Esophagus squamous epithelium (tissue), 5 donors: ENCODE results near the gene TP53TG3D. TPM values are rescaled to one million over a fixed set of nuclear protein-coding genes. Genes with fewer than 3 reads are reported as not detected.
"Not testable (repeated sequence)": the region's sequence is repeated elsewhere in the genome, so short reads cannot be mapped to it uniquely, and the experiment has no call there.

Source experiments
- DNase-seq: peaks from one replicate; lab custom pipeline; 2025; lab: John Stamatoyannopoulos, UW
- H3K27ac ChIP-seq, 4 donors: fragments of 200-600 bp; sonication (generic); one replicate each; pipeline ENCODE4 v1.5.1; 2016 to 2019; ENCODE audit warnings: mild to moderate bottlenecking in 1 of 4
- H3K27me3 ChIP-seq, 4 donors: fragments of 200-600 bp; sonication (generic); 1 replicate in 3 of 4; 2 replicates in 1 of 4; pipeline versions ENCODE4 v1.5.1 to v1.6.0; 2017 to 2021; ENCODE audit warnings: antibody characterized with exemption in 1 of 4
- H3K36me3 ChIP-seq, 3 donors: fragments of 200-600 bp; sonication (generic); one replicate each; pipeline ENCODE4 v1.5.1; 2016 to 2019
- H3K4me1 ChIP-seq, 3 donors: fragments of 200-600 bp; sonication (generic); one replicate each; pipeline ENCODE4 v1.5.1; 2017 to 2019
- H3K4me3 ChIP-seq, 4 donors: fragments of 200-600 bp; sonication (generic); 1 replicate in 3 of 4; 2 replicates in 1 of 4; pipeline ENCODE4 v1.5.1; 2016 to 2019; ENCODE audit warnings: mild to moderate bottlenecking in 2 of 4, moderate library complexity in 1 of 4
- H3K9me3 ChIP-seq, 3 donors: fragments of 200-600 bp; sonication (generic); one replicate each; pipeline ENCODE4 v1.5.1; 2016 to 2019
- WGBS, 2 donors: methylation state at CpG; one replicate each; pipeline ENCODE4 v1.1.5; 2018; 5-methylcytosine and 5-hydroxymethylcytosine counted together
- intact Hi-C: fragments of 100-400 bp; cut with DNase I; formaldehyde crosslinking; loops from one replicate; pipeline ENCODE4 v1.15.0; 2022
- total RNA-seq, 4 donors: library from RNA; depleted of rRNA; stranded (reverse); fragments of >200 nt; gene quantifications; one replicate each; pipeline ENCODE4 v1.1.0, GENCODE V29; 2016
- donor health status: DM: yes; HTN: yes; CAD: no.

TP53TG3D gene, protein sequence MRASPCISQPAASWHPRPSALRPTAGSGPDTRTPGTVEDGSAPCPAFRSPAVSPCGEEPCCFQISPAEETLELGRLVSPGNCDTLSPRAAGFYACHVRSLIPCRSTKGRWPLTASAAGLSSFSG
- 1 to 10 TPM in 1 of 4 donors, under 1 TPM in 2, not detected in 1; 0.70 to 1.0 (median 0.76) TPM for total RNA-seq

DNA sequence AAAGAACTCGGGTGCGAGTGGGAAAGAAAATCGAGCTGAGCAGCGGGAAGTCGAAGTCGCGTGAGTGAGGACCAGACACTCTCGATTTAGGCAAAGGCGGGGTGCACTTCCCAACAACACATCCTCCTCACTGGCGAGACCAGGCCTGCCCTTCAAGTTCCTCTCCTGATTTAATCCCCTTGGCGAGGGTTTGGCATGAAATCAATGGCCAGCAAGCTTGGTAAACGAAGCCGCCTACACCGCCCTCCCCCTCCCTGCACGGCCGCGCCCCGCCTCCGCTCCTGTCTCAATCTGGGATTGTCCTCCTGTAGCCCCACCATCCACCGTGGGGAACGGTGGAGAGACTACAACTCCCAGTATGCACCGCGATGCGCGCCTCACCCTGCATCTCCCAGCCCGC lies at the start of gene TP53TG3D:
TP53TG3D (plus strand) TSS at position 301 of the 400 bp plus-strand sequence; CDS start at position 369, 68 bp downstream.
- WGBS, 2 donors = no CpG with 5 or more reads among the region's 26 CpGs
- intact Hi-C loops, H3K36me3 ChIP-seq, H3K4me1 ChIP-seq, H3K27me3 ChIP-seq, DNase-seq, H3K9me3 ChIP-seq: not testable (repeated sequence)
- Histone ChIP-seq H3K27ac (peak within 1 kb of the TSS in 1 of 4 donors; percentile 50), H3K4me3 (peak within 1 kb of the TSS in 1 of 4 donors; percentile 29)

DNA sequence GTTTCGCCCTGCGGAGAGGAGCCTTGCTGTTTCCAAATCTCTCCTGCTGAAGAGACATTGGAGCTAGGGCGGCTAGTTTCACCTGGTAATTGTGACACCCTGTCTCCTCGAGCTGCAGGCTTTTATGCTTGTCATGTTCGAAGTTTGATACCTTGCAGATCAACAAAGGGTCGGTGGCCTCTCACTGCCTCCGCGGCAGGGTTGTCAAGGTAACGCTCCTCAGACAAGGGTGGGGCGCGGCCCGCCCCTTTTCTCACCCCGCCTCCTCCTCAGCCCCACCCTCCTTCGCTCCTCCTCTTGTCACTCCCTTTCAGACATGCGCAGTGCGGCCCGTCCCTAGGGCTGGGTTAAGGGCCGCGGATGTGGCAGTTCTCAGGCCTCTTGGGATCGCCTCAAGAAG lies 421 bp downstream of the TP53TG3D start:
- 55% methylated on average over 4 of the region's 20 CpGs; no CpG with 5 or more reads in 1 of the 2 donors for WGBS, 2 donors
- H3K36me3 ChIP-seq, intact Hi-C loops, H3K27me3 ChIP-seq, DNase-seq, H3K4me1 ChIP-seq, H3K9me3 ChIP-seq: not testable (repeated sequence)
- peak overlapping the region in 1 of 4 donors; percentile 29 for H3K4me3 ChIP-seq
- peak overlapping the region in 1 of 4 donors; percentile 50 for H3K27ac ChIP-seq

DNA sequence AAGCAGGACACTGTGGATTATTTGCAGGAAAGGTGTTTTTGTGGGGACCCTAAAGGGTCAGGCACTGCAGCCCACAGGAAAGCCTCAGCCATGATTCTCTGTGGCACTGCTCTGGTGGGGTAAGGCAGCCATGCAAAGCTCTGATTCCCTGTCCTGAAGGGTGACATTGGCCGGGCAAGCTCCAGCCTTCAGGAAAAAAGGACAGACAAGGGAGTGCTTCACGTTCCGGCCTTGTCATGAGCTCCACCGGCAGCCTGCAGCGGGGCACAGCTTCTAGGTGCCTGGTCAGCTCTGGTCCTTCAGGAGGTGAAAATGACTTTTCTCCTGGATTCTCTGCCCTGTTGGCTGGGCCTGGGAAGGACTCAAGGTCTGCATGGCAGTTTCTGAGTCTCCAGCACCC lies 8.4 kb downstream of the TP53TG3D start:
- DNase-seq, H3K27me3 ChIP-seq, intact Hi-C loops, H3K4me3 ChIP-seq, H3K36me3 ChIP-seq, H3K9me3 ChIP-seq, H3K4me1 ChIP-seq: not testable (repeated sequence)
- peak overlapping the region in 1 of 4 donors; percentile 50 for H3K27ac ChIP-seq
- WGBS, 2 donors = 83% methylated on average over 5 of the region's 5 CpGs; no CpG with 5 or more reads in 1 of the 2 donors

DNA sequence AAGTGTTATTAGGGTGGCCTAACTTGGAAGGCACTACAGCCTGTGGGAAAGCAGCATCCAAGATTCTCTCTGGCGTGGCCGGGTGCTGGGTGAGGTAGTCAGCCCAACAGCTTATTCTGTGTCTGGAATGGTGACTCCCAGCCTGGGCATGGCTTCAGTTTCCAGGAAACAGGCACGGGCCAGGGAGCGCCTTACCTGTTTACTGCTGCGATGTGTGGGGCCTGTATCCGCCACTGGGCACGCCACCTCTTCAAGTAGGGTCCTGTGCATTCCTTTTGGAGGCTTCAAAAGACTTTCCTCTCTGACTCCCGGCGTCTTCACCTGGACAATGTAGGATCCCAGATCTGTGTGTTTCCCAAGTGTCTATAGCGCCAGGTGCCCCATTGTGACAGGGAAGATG lies 10.5 kb downstream of the TP53TG3D start:
- H3K9me3 ChIP-seq, DNase-seq, H3K27me3 ChIP-seq, intact Hi-C loops, H3K4me1 ChIP-seq, H3K4me3 ChIP-seq, H3K36me3 ChIP-seq: not testable (repeated sequence)
- 82% methylated on average over 4 of the region's 10 CpGs; no CpG with 5 or more reads in 1 of the 2 donors for WGBS, 2 donors
- peak overlapping the region in 2 of 4 donors; percentile 30 to 46 for H3K27ac ChIP-seq

DNA sequence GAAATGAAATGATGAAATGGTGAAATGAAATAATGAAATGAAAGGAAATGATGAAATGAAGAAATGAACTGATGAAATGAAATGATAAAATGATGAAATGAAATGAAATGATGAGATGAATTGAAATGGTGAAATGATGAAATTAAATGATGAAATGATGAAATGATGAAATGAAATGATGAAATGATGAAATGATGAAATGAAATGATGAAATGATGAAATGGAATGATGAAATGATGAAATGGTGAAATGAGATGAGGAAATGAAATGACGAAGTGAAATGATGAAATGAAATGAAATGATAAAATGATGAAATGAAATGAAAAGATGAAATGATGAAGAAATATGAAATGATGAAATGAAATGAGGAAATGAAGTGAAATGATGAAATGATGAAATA lies 28.8 kb downstream of the TP53TG3D start:
- H3K36me3 ChIP-seq, H3K4me1 ChIP-seq, H3K27ac ChIP-seq, H3K27me3 ChIP-seq, intact Hi-C loops, H3K4me3 ChIP-seq, DNase-seq, H3K9me3 ChIP-seq: not testable (repeated sequence)
- WGBS, 2 donors = 63 to 76% methylated on average over 1 of the region's 1 CpG

DNA sequence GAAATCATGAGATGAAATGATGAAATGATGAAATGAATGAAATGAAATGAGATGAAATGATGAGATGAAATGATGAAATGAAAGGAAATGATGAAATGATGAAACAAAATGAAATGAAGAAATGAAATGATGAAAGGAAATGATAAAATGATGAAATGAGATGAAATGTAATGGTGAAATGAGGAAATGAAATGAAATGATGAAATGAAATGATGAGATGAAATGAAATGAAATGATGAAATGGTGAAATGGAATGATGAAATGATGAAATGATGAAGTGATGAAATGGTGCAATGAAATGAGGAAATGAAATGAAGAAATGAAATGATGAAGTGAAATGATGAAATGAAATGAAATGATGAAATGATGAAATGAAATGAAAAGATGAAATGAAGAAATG lies 29.9 kb downstream of the TP53TG3D start:
- H3K9me3 ChIP-seq, H3K27ac ChIP-seq, intact Hi-C loops, H3K4me3 ChIP-seq, H3K4me1 ChIP-seq, DNase-seq, H3K36me3 ChIP-seq, H3K27me3 ChIP-seq: not testable (repeated sequence)

DNA sequence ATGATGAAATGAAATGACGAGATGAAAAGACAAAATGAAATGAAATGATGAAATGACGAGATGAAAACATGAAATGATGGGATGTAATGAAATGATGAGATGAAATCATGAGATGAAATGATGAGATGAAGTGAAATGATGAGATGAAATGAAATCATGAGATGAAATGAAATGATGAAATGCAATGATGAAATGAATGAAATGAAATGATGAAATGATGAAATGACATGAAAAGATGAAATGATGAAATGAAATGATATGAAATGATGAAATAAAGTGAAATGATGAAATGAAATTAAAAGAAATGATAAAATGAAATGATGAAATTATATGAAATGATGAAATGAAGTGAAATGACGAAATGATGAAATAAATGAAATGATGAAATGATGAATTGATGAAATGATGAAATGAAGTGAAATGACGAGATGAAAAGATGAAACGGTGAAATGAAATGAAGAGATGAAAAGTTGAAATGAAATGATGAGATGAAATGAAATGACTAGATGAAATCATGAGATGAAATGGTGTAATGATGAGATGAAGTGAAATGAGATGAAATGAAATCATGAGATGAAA lies 30.9 kb downstream of the TP53TG3D start:
- H3K27me3 ChIP-seq, H3K36me3 ChIP-seq, H3K27ac ChIP-seq, intact Hi-C loops, H3K4me1 ChIP-seq, DNase-seq, H3K9me3 ChIP-seq, H3K4me3 ChIP-seq: not testable (repeated sequence)
- 68 to 74% methylated on average over 5 of the region's 5 CpGs for WGBS, 2 donors

DNA sequence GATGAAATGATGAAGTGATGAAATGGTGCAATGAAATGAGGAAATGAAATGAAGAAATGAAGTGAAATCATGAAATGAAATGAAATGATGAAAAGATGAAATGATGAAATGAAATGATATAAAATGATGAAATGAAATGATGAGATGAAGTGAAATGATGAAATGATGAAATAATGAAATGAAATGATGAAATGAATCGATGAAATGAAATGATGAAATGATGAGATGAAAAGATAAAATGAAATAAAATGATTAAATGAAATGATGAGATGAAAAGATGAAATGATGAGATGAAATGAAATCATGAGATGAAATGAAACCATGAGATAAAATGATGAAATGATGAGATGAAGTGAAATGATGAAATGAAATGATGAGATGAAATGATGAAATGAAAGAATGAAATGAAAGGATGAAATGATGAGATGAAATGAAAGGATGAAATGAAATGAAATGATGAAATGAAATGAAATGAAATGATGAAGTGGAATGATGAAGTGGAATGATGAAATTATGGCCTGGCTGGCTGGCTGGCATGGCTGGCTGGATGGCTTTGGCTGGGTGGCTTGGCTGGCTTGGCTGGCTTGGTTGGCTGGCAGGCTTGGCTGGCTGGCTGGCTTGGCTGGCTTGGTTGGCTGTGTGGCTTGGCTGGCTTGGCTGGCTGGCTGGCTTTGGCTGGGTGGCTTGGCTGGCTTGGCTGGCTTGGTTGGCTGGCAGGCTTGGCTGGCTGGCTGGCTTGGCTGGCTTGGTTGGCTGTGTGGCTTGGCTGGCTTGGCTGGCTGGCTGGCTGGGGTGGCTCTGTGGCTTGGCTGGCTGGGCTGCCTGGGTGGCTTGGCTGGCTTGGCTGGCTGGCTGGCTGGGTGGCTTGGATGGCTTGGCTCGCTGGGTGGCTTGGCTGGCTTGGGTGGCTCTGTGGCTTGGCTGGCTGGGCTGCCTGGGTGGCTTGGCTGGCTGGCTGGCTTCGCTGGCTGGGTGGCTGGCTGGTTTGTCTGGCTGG lies 32.0 kb downstream of the TP53TG3D start:
- WGBS, 2 donors = 34 to 52% methylated on average over 1 to 2 of the region's 3 CpGs
- H3K4me3 ChIP-seq, intact Hi-C loops, H3K27ac ChIP-seq, DNase-seq, H3K9me3 ChIP-seq, H3K27me3 ChIP-seq, H3K4me1 ChIP-seq, H3K36me3 ChIP-seq: not testable (repeated sequence)

DNA sequence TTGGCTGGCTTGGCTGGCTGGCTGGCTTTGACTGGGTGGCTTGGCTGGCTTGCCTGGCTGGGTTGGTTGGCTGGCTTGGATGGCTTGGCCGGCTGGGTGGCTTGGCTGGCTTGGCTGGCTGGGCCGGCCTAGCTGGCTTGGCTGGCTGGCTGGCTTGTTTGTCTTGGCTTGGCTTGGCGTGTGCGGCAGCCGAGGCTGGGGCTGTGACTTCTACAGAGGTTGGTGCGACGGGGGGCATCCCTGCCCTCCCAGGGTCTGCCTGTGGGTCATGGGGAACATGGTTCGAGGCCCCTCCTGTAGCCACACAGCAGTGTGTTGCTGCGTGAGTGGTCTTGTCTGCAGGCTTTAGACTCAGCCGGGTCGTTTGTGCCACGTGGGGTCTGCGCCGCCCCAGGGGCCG lies 33.1 kb downstream of the TP53TG3D start:
- intact Hi-C loops, DNase-seq: not testable (repeated sequence)

DNA sequence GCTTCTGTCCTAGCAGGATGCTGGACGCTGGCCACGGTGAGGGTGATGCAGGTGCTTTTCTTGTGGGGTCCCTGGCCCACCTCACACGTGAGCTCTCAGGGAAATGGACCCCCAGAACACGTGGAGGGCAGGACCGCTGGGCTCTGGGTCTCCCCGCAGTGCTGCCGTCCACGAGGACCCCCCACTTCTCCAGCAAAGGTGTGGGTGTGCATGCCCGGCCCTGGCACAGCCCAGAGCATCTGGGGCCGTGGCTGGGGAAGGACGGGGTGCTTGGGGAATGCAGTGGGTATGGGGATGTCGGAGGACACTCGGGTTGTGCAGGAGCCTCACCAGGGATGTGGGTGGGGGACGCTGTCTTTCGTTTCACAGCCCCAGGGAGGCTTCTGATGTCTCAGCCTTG lies 34.7 kb downstream of the TP53TG3D start:
- DNase-seq, H3K4me1 ChIP-seq, H3K27ac ChIP-seq, H3K27me3 ChIP-seq, intact Hi-C loops, H3K36me3 ChIP-seq, H3K4me3 ChIP-seq, H3K9me3 ChIP-seq: not testable (repeated sequence)
- no CpG with 5 or more reads among the region's 15 CpGs for WGBS, 2 donors

More for the DNA sequence above, 33.1 kb downstream of the TP53TG3D start:
- not testable (repeated sequence) for H3K4me3 ChIP-seq, H3K27me3 ChIP-seq, H3K27ac ChIP-seq, H3K9me3 ChIP-seq, H3K36me3 ChIP-seq, H3K4me1 ChIP-seq
- no CpG with 5 or more reads among the region's 15 CpGs for WGBS, 2 donors

DNA sequence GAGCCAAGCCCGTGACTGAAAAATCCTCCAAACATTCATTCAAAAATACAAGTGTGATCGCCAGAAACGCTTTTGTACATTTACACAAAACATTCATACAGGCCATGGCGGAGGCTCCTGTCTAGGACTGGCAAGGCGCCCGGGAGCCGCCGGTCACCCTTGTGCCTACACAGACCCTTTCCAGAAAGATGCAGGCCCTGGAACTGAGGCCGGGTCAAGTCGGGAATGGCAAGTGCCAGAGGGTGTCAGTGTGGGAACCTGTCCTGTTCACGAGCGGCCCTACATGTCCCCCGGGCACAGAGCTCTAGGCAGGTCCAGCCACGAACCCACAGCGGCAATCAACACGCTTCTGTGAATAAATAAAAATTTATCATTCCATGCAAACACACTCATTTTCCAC lies 36.1 kb downstream of the TP53TG3D start:
- H3K27me3 ChIP-seq, H3K4me1 ChIP-seq, H3K4me3 ChIP-seq, H3K27ac ChIP-seq, H3K36me3 ChIP-seq, DNase-seq, H3K9me3 ChIP-seq, intact Hi-C loops: not testable (repeated sequence)
- WGBS, 2 donors = no CpG with 5 or more reads among the region's 16 CpGs

DNA sequence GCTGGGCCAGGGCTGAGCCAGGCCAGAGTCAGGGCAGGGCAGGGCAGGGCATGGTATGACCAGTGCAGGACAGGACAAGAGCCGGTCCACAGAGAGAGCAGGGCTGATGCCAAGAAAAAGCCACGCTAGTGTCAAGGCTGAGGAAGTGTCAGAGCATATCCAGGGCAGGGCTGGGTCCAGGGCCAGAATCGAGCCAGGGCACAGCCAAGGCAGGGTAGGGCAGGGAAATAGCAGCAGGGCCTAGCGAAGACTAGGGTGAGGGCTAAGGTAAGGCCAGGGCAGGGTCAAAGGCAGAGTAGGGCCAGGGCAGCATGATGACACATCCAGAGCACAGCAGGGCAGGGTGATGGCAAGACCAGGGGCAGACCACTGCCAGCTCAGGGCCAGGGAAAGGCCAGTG lies 49.7 kb downstream of the TP53TG3D start:
- H3K36me3 ChIP-seq, H3K9me3 ChIP-seq, DNase-seq, intact Hi-C loops, H3K27ac ChIP-seq, H3K4me1 ChIP-seq, H3K27me3 ChIP-seq, H3K4me3 ChIP-seq: not testable (repeated sequence)
- WGBS, 2 donors = no CpG with 5 or more reads among the region's 4 CpGs
